Panc1 (cell line): ENCODE results near the gene SIGLEC11. TPM values are rescaled to one million over a fixed set of nuclear protein-coding genes. Genes with fewer than 3 reads are reported as not detected.

Experiments used
- ATAC-seq: fragments of 200-7000 bp; cut with Tn5 transposase; 2 replicates; pipeline ENCODE4 v1.9.1; 2020; ENCODE audit warnings: mild to moderate bottlenecking, moderate library complexity
- BruUV-seq: library from RNA; stranded (reverse); fragments of 400-500 nt; replicated peaks from 2 replicates; lab custom pipeline; 2021; lab: Mats Ljungman, UMichigan
- CTCF ChIA-PET: fragments of 300-600 bp; sonication (Branson Sonifier 250); formaldehyde crosslinking; loops from one replicate; lab custom pipeline; 2022; ENCODE audit warnings: antibody characterized with exemption; lab: Charles Lee
- POLR2A ChIA-PET: fragments of 300-600 bp; sonication (Branson Sonifier 250); formaldehyde crosslinking; loops from one replicate; lab custom pipeline; 2022; ENCODE audit warnings: antibody characterized with exemption; lab: Charles Lee
- DNase-seq: peaks from one replicate; pipeline ENCODE4 v3.0.0-alpha.2; 2010; ENCODE audit warnings: low read depth, low spot score
- H3K27ac ChIP-seq: 2 replicates; pipeline ENCODE4 v1.5.1; 2011; ENCODE audit warnings: mild to moderate bottlenecking, low read length, inconsistent platforms
- H3K27me3 ChIP-seq: fragments of 200-500 bp; sonication (Bioruptor generic); 2 replicates; pipeline ENCODE4 v1.6.0; 2014; ENCODE audit warnings: low read length, inconsistent platforms; ENCODE audit not compliant: control insufficient read depth, insufficient read depth
- H3K36me3 ChIP-seq: fragments of 200-500 bp; sonication (Bioruptor generic); 2 replicates; pipeline ENCODE4 v1.5.1; 2014; ENCODE audit warnings: inconsistent platforms, mild to moderate bottlenecking, low read length, moderate library complexity; ENCODE audit not compliant: control insufficient read depth, insufficient read depth
- H3K4me1 ChIP-seq: 2 replicates; pipeline ENCODE4 v1.5.1; 2011; ENCODE audit warnings: inconsistent platforms, mild to moderate bottlenecking, low read length, moderate library complexity; ENCODE audit not compliant: control insufficient read depth, insufficient read depth
- H3K4me3 ChIP-seq, 2 experiments: 2 replicates each; pipeline ENCODE4 v1.5.1; 2011 to 2012; ENCODE audit warnings: low read depth in 2 of 2, low read length in 2 of 2, mild to moderate bottlenecking in 2 of 2, inconsistent platforms in 1 of 2, moderate library complexity in 1 of 2
- H3K9me3 ChIP-seq: fragments of 200-500 bp; sonication (Bioruptor generic); 2 replicates; pipeline ENCODE4 v1.5.1; 2014; ENCODE audit warnings: low read depth, mild to moderate bottlenecking, inconsistent platforms, low read length, moderate library complexity; ENCODE audit not compliant: control insufficient read depth, insufficient read depth
- POLR2AphosphoS5 ChIP-seq: IDR thresholded peaks from 2 replicates; pipeline ENCODE4 v1.6.1; 2012; ENCODE audit warnings: mild to moderate bottlenecking, low read depth, low read length, moderate library complexity
- REST ChIP-seq, 2 experiments: IDR thresholded peaks; 2 replicates each; pipeline ENCODE4 v1.6.1; 2011 to 2012; ENCODE audit warnings: low read depth in 2 of 2, control low read depth in 1 of 2, low read length in 1 of 2, mild to moderate bottlenecking in 1 of 2, moderate library complexity in 1 of 2; ENCODE audit not compliant: insufficient read depth in 1 of 2
- SIN3A ChIP-seq: IDR thresholded peaks from 2 replicates; pipeline ENCODE4 v1.6.1; 2012; ENCODE audit warnings: low read depth, mild to moderate bottlenecking, low read length, moderate library complexity, borderline replicate concordance; ENCODE audit not compliant: insufficient read depth
- TCF7L2 ChIP-seq: IDR thresholded peaks from 2 replicates; pipeline ENCODE4 v1.6.1; 2011; ENCODE audit warnings: mild to moderate bottlenecking, low read depth, low read length, inconsistent platforms
- in situ Hi-C: cut with HindIII; loops from 2 replicates; pipeline ENCODE4 v1.10.0; 2016; ENCODE audit warnings: low sequenced_read_pairs, low pct_unique_long_range_greater_than_20kb
- intact Hi-C: fragments of 100-400 bp; cut with micrococcal nuclease; formaldehyde crosslinking; loops from one replicate; pipeline ENCODE4 v1.10.0; 2022; ENCODE audit not compliant: unreplicated experiment
- total RNA-seq: library from RNA; stranded (reverse); gene quantifications from one replicate; pipeline ENCODE4 v1.2.1, GENCODE V29; 2021; ENCODE audit not compliant: unreplicated experiment
- TF ChIP-seq, protein P1 (sequence below): fragments of 450-650 bp; IDR thresholded peaks from 2 replicates; pipeline ENCODE4 v1.5.1; 2017; ENCODE audit warnings: mild to moderate bottlenecking

Gene SIGLEC11
- total RNA-seq, 1 experiment from 2014 or later = not detected

GRCh38 chr19:49981603-49982593, 20.9 kb upstream of the SIGLEC11 start:
- H3K27me3 ChIP-seq = no peaks in the 10 kb centered on the region
- no peaks in the 10 kb centered on the region for H3K36me3 ChIP-seq
- DNase-seq = no peak
- ChIA-PET POLR2A (no interaction called here), CTCF (no interaction called here)
- no peaks in the 10 kb centered on the region for H3K4me1 ChIP-seq
- intact Hi-C loops (no loop called here), in situ Hi-C loops (no loop called here)
- no peak for ATAC-seq
- no peaks in the 10 kb centered on the region for H3K9me3 ChIP-seq
- H3K27ac ChIP-seq = no peak overlapping the region
- H3K4me3 ChIP-seq = no peak overlapping the region
- BruUV-seq = no TSS peak
- no peak for TF ChIP-seq REST (IDR thresholded peaks at IDR 0.05; ENCODE audit: insufficient read depth in 1 of 2, low read depth in 2 of 2, low read length in 1 of 2)
- TF ChIP-seq TCF7L2 = no peak
- no peak for TF ChIP-seq SIN3A
- no peak for TF ChIP-seq POLR2AphosphoS5
- TF ChIP-seq, protein P1, sequence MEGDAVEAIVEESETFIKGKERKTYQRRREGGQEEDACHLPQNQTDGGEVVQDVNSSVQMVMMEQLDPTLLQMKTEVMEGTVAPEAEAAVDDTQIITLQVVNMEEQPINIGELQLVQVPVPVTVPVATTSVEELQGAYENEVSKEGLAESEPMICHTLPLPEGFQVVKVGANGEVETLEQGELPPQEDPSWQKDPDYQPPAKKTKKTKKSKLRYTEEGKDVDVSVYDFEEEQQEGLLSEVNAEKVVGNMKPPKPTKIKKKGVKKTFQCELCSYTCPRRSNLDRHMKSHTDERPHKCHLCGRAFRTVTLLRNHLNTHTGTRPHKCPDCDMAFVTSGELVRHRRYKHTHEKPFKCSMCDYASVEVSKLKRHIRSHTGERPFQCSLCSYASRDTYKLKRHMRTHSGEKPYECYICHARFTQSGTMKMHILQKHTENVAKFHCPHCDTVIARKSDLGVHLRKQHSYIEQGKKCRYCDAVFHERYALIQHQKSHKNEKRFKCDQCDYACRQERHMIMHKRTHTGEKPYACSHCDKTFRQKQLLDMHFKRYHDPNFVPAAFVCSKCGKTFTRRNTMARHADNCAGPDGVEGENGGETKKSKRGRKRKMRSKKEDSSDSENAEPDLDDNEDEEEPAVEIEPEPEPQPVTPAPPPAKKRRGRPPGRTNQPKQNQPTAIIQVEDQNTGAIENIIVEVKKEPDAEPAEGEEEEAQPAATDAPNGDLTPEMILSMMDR = no peak

DNA sequence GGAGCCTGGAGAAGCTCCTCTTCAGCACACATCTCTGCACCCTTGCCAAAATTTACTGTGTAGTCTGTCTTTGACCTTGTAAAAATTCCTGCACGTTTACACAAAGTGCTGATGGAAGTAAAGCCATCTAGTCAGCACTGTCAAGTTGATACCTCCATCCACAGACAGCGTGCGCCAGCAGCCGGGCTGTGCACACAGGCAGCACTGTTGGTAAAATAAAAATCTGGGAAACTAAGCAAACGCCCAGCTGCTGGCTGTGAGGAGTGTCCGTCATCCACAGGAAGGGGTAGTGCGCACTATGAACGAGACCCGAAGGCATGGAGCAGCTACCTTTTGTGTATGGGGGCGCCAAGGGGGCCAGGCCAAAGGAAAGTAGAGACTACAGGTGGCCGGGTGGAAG, 17.4 kb upstream of the SIGLEC11 start:
- in situ Hi-C loops = no loop called here
- ChIA-PET CTCF (no interaction called here), POLR2A (no interaction called here)
- no peaks in the 10 kb centered on the region for H3K36me3 ChIP-seq
- H3K4me3 ChIP-seq = no peak overlapping the region
- no peaks in the 10 kb centered on the region for H3K4me1 ChIP-seq
- no peak overlapping the region for H3K27ac ChIP-seq
- DNase-seq (no peak), ATAC-seq (no peak)
- no peaks in the 10 kb centered on the region for H3K27me3 ChIP-seq
- H3K9me3 ChIP-seq = no peaks in the 10 kb centered on the region
- BruUV-seq = no TSS peak
- intact Hi-C loops = no loop called here
- TF ChIP-seq REST (IDR thresholded peaks at IDR 0.05; ENCODE audit: insufficient read depth in 1 of 2, low read depth in 2 of 2, low read length in 1 of 2) = no peak
- TF ChIP-seq, protein P1 = no peak
- TF ChIP-seq POLR2AphosphoS5 = no peak
- no peak for TF ChIP-seq TCF7L2
- TF ChIP-seq SIN3A = no peak
